HuH-7 (cell line): ENCODE measurements around the gene TJAP1.
"Not testable (repeated sequence)": the region's sequence is repeated elsewhere in the genome, so short reads cannot be mapped to it uniquely, and the experiment has no call there.

ENCODE experiments used
- DNase-seq: peaks from one replicate; pipeline ENCODE4 v3.0.0; 2011; ENCODE audit warnings: low spot score

Gene TJAP1

GRCh38 chr6:43505718-43506117, 28.3 kb downstream of the TJAP1 start:
- no peak for DNase-seq

- no peak for DNase-seq
These were observed 28.8 kb downstream of the TJAP1 start for GRCh38 chr6:43506171-43506570.

DNA sequence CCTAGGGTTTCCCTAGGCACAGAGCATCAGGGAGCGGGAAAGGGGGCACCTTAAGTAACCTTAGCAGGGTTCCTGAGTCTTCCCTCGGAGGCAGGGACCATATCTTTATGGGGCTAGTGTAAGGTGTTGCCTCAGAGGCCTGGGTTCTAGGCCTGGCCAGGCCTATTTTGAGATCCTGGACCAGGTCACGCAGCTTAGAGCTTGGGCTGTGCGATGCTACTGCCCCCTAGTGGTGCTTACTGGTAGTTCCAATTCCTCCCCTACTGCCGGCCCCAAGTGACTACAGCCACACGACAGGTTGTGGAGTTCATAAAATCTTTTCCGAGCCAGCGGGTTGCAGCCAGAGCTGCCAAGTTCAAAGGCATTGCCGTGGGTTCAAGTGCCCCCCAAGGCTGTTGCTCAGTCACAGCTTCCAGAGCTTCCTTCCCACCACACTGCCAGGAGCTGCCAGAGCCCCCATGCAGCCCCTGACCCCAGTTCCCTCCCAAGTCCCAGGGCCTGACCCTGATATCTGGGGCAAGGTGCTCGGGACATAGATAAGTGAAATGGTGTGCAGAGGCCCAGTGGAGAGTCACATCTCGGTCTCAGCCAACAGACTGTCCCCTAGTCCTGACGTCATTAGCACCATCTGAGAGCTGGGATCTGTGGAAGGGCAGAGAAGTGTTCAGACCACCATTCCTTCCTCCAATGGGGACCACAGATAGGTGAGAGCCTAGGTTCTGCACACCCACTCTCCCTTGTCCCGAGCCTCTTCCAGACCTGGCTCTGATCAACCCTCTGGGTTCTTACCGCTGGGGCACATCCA, 29.5 kb downstream of the TJAP1 start:
- DNase-seq = peak; percentile 85

DNA sequence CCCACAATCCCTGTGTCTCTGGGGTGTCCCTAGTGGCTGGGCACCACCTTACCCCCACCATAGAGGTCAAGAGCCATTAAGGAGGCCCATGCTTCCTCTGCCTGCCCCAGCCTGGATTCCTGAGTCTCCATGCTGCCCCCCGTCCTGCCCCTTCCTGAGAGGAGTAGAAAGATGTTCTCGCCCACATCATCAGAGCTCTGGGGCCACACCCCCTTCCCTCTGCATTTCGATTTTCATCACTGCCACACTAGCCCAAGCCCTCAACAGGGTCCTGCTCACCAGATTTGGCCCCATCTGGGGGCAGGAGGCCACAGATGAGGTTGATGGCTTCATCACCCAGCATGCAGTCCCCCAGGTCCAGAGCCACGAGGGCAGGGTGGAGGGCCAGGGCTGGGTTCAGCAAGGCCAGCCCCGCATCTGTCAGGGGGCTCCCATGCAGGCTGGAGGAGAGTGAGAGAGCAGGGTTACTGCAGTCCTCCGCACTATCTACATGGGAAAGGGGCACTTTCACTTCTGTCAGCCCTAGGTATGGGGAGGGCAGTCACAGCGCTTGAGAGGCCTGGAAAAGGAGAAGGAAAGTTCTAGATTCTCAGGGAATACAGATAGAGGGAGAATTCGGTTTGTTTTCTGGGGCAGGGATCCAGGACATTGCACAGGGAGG, 31.2 kb downstream of the TJAP1 start:
- DNase-seq = no peak

DNA sequence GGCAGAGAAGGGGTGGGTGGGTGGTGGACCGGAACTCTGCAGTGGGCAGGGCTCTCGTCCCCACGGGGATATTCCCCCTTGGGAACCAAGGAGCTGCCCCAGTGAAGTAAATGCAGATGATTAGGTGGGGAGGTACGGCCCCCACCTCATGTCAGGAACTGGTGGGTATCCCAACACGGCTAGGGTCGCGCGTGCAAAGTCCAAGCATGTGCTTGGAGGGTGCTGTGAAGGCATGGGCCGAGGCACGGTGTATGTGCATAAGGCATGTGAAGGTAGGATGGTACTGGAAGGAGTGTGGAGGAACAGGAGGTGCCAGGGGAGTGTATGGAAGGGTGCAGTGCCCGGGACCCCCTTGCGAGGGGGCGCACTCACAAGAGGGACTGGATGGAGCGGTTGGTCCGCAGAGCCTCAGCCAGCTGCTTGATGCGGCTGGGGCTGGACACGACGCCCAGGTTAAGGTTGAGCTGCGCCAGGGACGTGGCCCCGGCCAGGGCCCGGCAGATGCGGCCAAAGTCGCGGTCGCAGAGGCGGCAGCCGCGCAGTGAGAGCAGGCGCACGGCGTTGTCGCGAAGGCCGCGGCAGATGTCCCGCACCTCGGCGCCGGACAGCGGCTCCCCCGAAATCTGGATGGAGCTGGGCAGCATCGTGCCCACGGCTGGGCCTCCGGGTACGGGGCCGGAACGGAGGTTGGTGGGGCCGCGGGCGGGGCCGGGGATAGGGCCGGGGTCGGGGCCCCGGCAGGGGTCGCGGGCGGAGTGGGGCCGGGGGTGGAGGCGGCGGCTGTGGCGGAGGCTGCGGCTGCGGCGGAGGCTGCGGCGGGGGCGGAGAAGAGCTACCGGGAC, 32.0 kb downstream of the TJAP1 start:
- DNase-seq = no peak

DNA sequence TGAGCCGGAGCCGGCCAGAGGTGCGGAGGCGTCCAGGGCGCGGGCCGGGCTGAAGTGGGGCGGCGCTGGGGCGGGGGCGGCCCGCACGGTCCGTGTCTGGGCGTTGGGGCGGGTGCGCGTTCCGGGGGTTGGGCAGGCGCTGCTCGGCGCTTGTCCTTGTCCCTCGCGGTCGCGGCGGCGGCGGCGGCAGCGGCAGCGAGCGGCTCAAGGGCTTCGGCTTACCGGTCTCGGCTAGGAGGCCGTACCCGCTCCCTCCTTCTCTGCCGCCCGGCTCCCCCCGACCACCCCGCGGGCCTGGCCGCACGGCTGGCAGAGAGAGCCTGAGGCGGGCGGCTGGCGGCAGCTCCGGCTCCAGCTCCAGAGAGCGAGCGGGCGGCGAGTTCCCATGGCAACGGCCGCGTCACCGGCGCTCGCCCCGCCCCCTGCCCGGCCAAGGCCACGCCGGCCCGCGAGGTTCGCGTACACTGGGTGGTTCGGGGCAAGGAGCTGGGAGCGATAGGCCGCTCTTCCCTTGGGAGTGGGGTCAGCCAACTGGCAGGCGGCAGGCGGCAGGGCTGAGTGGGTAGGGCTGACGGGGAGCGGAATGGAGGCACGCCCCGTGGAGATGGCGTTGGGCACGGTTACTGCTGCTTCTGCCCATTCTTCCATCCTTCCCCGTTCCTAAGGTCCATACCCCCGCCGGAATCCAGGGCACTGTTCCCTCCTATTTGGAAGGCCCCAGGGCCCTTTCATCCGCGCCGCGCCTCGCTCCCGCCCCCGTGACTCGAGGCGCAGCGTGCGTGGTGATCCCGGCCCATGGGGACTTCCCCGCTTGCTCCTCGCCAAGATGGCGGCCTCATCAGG, 32.8 kb downstream of the TJAP1 start, which contains the start of gene LRRC73:
LRRC73 (minus strand) TSS at position 363 of the 843 bp plus-strand sequence. CDS start 561 bp downstream, outside the sequence.
- peak; percentile 70 for DNase-seq

- DNase-seq = no peak
These were observed 33.4 kb downstream of the TJAP1 start for GRCh38 chr6:43510827-43511163.

- DNase-seq = no peak
These were observed 34.5 kb downstream of the TJAP1 start for GRCh38 chr6:43511824-43512415.

DNA sequence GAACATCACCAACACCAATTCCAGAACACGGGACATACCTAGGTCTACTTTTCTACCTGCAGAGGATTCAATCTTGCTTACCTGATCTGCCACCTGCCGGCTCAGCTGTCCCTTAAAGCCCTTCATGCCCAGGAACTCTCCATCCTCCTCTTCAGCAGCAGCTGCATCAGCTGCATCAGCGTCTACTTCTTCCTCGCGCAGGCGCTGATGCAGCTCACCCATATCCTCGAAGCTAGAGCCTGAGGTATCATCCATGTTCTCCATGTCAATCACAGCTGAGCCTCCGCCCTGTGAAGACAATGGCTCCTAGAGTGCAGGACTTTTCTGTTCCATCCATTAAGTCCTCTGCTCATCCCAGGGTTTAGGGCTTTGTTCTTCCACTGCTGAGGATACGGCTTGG, 38.4 kb downstream of the TJAP1 start:
- no peak for DNase-seq

DNA sequence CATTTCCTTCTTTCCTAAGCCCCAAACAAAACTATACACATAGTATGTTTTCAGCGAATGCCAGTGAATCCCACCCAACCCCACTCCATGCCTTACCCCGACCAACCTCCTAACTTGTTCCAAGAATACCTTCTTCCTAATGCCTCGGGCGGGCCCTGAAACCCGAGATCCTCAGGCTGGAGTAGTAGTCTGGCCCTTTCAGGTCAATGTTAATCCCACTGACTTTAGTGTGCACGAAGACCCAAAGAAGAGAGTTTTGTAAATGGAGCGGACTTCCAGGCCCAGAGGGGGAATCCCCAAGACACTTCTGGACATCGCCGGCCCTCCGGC, 39.0 kb downstream of the TJAP1 start:
- DNase-seq = no peak

DNA sequence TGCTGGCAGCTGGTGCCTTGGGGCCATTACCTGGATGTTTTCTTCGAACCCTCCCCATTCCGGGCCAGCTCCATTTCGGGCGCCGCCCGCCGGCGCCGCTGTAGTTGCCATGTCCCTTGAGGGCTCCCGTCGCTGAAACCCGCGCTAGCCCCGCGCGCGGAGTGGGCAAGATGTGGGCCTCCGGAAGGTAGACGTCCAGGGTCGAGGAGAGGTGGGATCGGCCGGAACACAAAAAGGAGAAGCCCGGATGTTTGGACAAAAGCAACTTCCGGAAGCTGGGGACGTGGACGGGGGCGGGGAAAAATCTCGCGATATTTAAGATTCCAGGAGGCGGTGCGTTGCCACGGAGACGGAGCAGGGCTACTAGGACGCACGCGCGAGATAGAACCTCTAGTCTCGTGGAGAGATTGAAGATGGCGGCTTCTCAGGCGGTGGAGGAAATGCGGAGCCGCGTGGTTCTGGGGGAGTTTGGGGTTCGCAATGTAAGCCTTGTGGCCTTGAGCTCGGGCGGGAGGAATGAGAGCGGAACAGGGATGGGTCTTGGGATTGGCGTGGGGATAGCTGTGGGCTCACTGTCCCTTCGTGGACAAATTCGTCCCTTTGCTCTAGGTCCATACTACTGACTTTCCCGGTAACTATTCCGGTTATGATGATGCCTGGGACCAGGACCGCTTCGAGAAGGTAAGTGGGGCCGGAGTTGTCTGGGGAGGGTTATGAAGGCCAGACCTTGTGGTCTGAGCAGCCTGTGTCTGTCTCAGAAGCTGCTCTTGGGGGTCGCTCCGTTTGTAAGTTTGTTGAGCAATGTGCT, 39.5 kb downstream of the TJAP1 start, which contains the start of the genes POLR1C and YIPF3:
POLR1C (plus strand) TSS at position 393 of the 808 bp plus-strand sequence; CDS start at position 414, 21 bp downstream.
YIPF3 (minus strand) TSS at position 230 of the 808 bp plus-strand sequence; CDS start at position 111, 119 bp downstream.
- DNase-seq = peak; percentile 90

GRCh38 chr6:43517505-43518357, 40.4 kb downstream of the TJAP1 start:
- DNase-seq = no peak

DNA sequence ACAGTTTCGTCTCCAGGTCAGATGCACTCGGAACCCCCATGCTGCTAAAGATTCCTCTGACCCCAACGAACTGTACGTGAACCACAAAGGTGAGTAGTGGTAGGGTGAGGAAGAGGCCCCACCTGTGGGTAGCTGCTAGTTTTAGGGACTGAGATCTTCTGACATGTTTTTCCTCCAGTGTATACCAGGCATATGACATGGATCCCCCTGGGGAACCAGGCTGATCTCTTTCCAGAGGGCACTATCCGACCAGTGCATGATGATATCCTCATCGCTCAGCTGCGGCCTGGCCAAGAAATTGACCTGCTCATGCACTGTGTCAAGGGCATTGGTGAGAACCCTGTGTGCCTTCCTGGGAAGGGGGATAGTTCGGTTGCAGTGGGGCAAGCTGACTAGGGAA, 42.7 kb downstream of the TJAP1 start:
- DNase-seq = no peak

DNA sequence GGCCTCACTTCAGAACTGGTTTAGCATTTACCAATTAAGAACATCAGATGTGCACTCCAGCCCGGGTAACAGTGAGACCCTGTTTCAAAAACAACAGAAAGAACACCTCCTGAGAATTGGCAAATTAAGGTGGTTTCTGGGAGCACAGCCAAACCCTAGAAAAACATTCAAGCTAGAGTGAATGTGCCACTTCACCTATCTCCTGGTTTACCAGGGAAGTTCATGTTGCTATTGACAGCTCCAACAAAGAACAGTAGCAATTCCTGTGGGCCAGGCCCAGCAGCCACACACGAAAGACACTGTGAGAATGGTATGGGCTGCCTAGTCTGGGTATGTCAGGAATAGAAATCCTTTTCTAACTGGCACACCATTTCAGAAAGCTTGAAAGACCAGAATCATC, 44.5 kb downstream of the TJAP1 start:
- no peak for DNase-seq

- DNase-seq = no peak
These were observed 45.3 kb downstream of the TJAP1 start for GRCh38 chr6:43522547-43523261.

DNA sequence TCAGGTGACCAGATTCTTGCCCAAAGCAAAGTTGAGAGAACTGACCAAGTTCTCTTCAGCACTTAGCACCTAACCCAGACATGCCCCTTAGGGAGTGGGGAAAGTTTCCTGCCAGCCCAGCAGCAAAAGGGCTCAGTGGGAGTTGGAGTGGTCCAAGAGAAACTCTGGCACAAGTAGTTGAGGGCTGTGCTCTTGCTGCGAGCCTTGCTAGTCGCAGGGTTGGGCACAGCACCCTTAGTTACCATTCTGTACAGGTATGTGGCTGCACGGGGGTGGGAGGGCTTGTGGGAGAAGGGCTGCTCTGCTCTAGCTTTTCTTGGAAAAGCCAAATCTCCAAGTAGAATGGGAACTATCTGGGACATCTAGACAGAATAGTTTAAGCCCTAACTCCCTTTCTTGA, 45.9 kb downstream of the TJAP1 start:
- DNase-seq = no peak

DNA sequence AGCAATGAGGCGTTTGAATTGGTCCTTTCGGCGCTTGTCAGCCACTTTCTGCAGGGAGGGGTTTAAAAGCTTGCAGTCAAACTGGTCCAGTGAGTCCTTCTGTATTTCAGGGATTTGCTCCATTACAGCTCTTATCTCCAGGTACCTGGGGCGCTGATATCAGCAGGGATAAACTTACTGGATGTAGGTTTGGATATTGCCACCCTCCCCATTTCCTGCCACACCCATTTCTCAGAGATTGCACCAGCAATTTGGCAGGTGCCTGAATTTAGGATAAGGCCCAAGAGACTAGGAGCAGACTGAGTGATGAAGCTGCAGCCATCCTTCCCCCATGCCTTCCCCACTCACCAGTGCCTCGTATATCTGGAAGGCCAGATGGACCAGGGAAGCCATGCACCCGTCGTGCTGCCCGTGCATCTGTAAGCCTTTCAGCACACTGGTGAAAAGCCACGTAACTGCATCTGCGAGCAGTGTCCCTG, 47.2 kb downstream of the TJAP1 start:
- DNase-seq = no peak

GRCh38 chr6:43532201-43532600, 54.8 kb downstream of the TJAP1 start:
- DNase-seq = no peak

DNA sequence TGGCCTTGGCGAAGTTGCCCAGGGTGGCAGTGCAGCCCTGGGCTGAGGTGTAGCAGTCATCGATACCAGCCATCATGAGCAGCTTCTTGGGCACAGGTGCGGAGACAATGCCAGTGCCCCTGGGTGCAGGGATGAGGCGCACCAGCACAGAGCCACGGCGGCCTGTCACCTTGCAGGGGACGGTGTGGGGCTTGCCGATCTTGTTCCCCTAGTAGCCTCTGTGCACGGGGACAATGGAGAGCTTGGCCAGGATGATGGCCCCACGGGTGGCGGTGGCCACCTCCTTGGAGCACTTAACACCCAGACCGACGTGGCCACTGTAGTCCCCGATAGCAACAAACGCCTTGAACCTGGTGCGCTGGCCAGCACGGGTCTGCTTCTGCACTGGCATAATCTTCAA, 61.6 kb downstream of the TJAP1 start:
- not testable (repeated sequence) for DNase-seq
